CD14-positive monocyte (primary cell): Measurements from ENCODE around the gene SLIT3. TPM values are rescaled to one million over a fixed set of nuclear protein-coding genes. Genes with fewer than 3 reads are reported as not detected.

Source experiments
- DNase-seq, 3 donors: peaks; one replicate each; pipeline ENCODE4 v3.0.0-alpha.2; 2011 to 2022
- H2AFZ ChIP-seq: 2 replicates; pipeline ENCODE4 v1.6.0; 2012; ENCODE audit warnings: mild to moderate bottlenecking, low read depth, low read length, inconsistent platforms; ENCODE audit not compliant: insufficient read depth, poor library complexity, severe bottlenecking
- H3K27ac ChIP-seq, 2 donors: 1 replicate in 1 of 2; 2 replicates in 1 of 2; pipeline ENCODE4 v1.5.1; 2012 to 2013; ENCODE audit warnings: low read length in 2 of 2, control low read depth in 1 of 2, inconsistent platforms in 1 of 2, low read depth in 1 of 2, mild to moderate bottlenecking in 1 of 2
- H3K27me3 ChIP-seq, 2 donors: one replicate each; pipeline versions ENCODE4 v1.6.0 to v1.6.1; 2011 to 2013; ENCODE audit warnings: low read length in 2 of 2; ENCODE audit not compliant: control insufficient read depth in 2 of 2, insufficient read depth in 2 of 2
- H3K36me3 ChIP-seq, 2 donors: replicated peaks in 1 of 2; 1 replicate in 1 of 2; 2 replicates in 1 of 2; pipeline versions ENCODE4 v1.5.1 to v1.6.1; 2012 to 2013; ENCODE audit warnings: low read length in 2 of 2, control low read depth in 1 of 2, inconsistent platforms in 1 of 2, mild to moderate bottlenecking in 1 of 2; ENCODE audit not compliant: insufficient read depth in 2 of 2, control insufficient read depth in 1 of 2
- H3K4me1 ChIP-seq, 2 donors: 1 replicate in 1 of 2; 2 replicates in 1 of 2; pipeline versions ENCODE4 v1.5.1 to v1.6.1; 2012 to 2013; ENCODE audit warnings: low read length in 2 of 2, control low read depth in 1 of 2, inconsistent platforms in 1 of 2, mild to moderate bottlenecking in 1 of 2, moderate library complexity in 1 of 2; ENCODE audit not compliant: insufficient read depth in 2 of 2, control insufficient read depth in 1 of 2
- H3K4me2 ChIP-seq: replicated peaks from 2 replicates; pipeline ENCODE3; 2012; ENCODE audit warnings: low read length, moderate library complexity, mild to moderate bottlenecking; ENCODE audit not compliant: poor library complexity, severe bottlenecking; ENCODE audit errors: extremely low read depth
- H3K4me3 ChIP-seq, 3 experiments: fragments of 200-600 bp in 1 of 3; sonication (generic) in 1 of 3; replicated peaks in 1 of 3; 1 replicate in 2 of 3; 2 replicates in 1 of 3; pipeline ENCODE4 v1.5.1; 2011 to 2013; ENCODE audit warnings: low read length in 3 of 3, mild to moderate bottlenecking in 3 of 3, control low read depth in 2 of 3, low read depth in 2 of 3, inconsistent platforms in 1 of 3, moderate library complexity in 1 of 3
- H3K79me2 ChIP-seq: 2 replicates; pipeline ENCODE4 v1.6.0; 2012; ENCODE audit warnings: mild to moderate bottlenecking, control low read depth, inconsistent platforms, low read length, moderate library complexity; ENCODE audit not compliant: insufficient read depth
- H3K9ac ChIP-seq: 2 replicates; pipeline ENCODE4 v1.6.0; 2017; ENCODE audit warnings: low read length, mild to moderate bottlenecking; ENCODE audit not compliant: insufficient read depth, poor library complexity, severe bottlenecking
- H3K9me3 ChIP-seq, 2 donors: replicated peaks in 1 of 2; 1 replicate in 1 of 2; 2 replicates in 1 of 2; pipeline versions ENCODE4 v1.5.1 to v1.6.1; 2012 to 2013; ENCODE audit warnings: low read length in 2 of 2, control low read depth in 1 of 2; ENCODE audit not compliant: control insufficient read depth in 1 of 2, insufficient read depth in 1 of 2
- H4K20me1 ChIP-seq: 2 replicates; pipeline ENCODE4 v1.6.0; 2012; ENCODE audit warnings: mild to moderate bottlenecking, low read length, control low read depth, moderate library complexity; ENCODE audit not compliant: insufficient read depth
- H3K27ac Mint-ChIP-seq, 7 donors: one replicate each; pipeline ENCODE4 v1.8.0; 2020; ENCODE audit warnings: mild to moderate bottlenecking in 7 of 7, mixed read lengths in 7 of 7, moderate library complexity in 6 of 7, inconsistent platforms in 2 of 7
- H3K27me3 Mint-ChIP-seq, 3 donors: one replicate each; pipeline ENCODE4 v1.8.0; 2021 to 2022; ENCODE audit warnings: low read depth in 3 of 3, mild to moderate bottlenecking in 3 of 3, mixed read lengths in 3 of 3, moderate library complexity in 3 of 3, inconsistent platforms in 1 of 3
- H3K36me3 Mint-ChIP-seq, 2 donors: one replicate each; pipeline ENCODE4 v1.8.0; 2020; ENCODE audit warnings: mixed read lengths in 2 of 2, inconsistent platforms in 1 of 2, mild to moderate bottlenecking in 1 of 2
- H3K4me1 Mint-ChIP-seq: one replicate; pipeline ENCODE4 v1.8.0; 2020; ENCODE audit warnings: mild to moderate bottlenecking, mixed read lengths
- H3K4me3 Mint-ChIP-seq, 2 donors: one replicate each; pipeline ENCODE4 v1.8.0; 2020; ENCODE audit warnings: mild to moderate bottlenecking in 2 of 2, mixed read lengths in 2 of 2, moderate library complexity in 1 of 2
- H3K9me3 Mint-ChIP-seq, 7 donors: one replicate each; pipeline ENCODE4 v1.8.0; 2020 to 2022; ENCODE audit warnings: mixed read lengths in 7 of 7, mild to moderate bottlenecking in 6 of 7, moderate library complexity in 6 of 7, inconsistent platforms in 2 of 7
- intact Hi-C, 2 donors: fragments of 100-400 bp; cut with micrococcal nuclease; formaldehyde crosslinking; loops; one replicate each; pipeline versions ENCODE4 v1.15.0 to v1.15.1; 2023
- polyA plus RNA-seq, 3 donors: library from polyadenylated mRNA; depleted of rRNA in 1 of 3; unstranded in 2 of 3; stranded (reverse) in 1 of 3; fragments of 300-500 nt in 2 of 3; fragments of >200 nt in 1 of 3; fragmentation: Illumina TruSeq in 2 of 3; gene quantifications; 1 replicate in 2 of 3; 2 replicates in 1 of 3; pipeline ENCODE4 v1.2.3, GENCODE V29; 2012 to 2021
- TF ChIP-seq, protein P1 (sequence below): fragments of 200-600 bp; IDR thresholded peaks from one replicate; pipeline ENCODE4 v1.8.0; 2022; ENCODE audit warnings: antibody characterized with exemption, mild to moderate bottlenecking

The SLIT3 gene
- polyA plus RNA-seq, 3 donors = not detected

DNA sequence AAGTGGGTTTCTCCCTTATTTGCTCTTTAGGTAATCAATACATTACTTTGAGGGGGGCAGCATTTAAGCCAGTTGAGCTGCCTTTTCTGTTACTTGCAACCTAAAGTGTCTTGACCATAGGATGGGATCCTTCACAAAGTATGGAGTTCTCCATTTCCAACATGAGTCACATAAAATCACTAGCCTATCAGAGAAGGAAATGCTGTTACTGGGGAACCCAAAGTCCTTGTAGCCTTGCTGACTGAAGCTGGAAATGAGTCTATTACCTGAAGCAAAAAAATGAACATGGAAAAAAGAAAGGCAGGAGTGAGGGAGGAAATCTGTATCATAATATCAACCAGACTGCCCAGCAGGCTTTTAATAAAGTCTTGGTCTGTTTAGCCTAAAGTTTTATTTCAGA, 42.8 kb upstream of the SLIT3 start:
- Histone ChIP-seq H3K36me3 (no peaks in the 10 kb centered on the region), H3K4me2 (no peak overlapping the region), H3K27me3 (no peaks in the 10 kb centered on the region), H3K4me1 (peaks cover 3 to 7% of the 10 kb centered on the region in 2 donors), H3K27ac (no peak overlapping the region), H2AFZ (no peak overlapping the region), H3K9me3 (no peaks in the 10 kb centered on the region), H3K9ac (no peak overlapping the region), H3K4me3 (no peak overlapping the region), H4K20me1 (no peaks in the 10 kb centered on the region), H3K79me2 (no peaks in the 10 kb centered on the region)
- Mint-ChIP-seq H3K4me1 (peaks cover 7% of the 10 kb centered on the region), H3K27me3 (peaks cover 0 to 3% (median 2%) of the 10 kb centered on the region in 3 donors), H3K9me3 (peaks cover 0 to 3% (median 0%) of the 10 kb centered on the region in 7 donors), H3K36me3 (no peaks in the 10 kb centered on the region), H3K27ac (no peak overlapping the region), H3K4me3 (no peak overlapping the region)
- DNase-seq = no peak
- TF ChIP-seq, protein P1, sequence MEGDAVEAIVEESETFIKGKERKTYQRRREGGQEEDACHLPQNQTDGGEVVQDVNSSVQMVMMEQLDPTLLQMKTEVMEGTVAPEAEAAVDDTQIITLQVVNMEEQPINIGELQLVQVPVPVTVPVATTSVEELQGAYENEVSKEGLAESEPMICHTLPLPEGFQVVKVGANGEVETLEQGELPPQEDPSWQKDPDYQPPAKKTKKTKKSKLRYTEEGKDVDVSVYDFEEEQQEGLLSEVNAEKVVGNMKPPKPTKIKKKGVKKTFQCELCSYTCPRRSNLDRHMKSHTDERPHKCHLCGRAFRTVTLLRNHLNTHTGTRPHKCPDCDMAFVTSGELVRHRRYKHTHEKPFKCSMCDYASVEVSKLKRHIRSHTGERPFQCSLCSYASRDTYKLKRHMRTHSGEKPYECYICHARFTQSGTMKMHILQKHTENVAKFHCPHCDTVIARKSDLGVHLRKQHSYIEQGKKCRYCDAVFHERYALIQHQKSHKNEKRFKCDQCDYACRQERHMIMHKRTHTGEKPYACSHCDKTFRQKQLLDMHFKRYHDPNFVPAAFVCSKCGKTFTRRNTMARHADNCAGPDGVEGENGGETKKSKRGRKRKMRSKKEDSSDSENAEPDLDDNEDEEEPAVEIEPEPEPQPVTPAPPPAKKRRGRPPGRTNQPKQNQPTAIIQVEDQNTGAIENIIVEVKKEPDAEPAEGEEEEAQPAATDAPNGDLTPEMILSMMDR = no peak
- intact Hi-C loops = no loop called here

DNA sequence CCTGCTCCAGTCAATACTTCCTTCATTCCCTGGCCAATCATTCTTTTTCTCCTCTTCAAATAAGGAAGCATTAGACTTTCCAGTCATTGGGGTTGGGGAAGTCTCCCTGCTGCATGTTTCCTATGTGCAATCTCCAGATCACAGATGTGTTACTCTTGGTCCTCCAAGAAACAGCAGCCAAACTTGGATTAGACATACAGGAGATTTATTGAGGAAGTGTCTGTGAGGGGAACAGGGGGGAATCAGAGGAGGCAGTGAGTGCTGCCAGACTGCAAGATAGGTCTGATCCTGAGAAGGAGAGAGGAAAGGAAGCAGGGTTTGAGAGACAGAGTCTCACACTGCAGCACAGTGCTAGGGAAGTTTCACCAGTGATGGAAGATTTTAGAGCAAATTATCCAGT, 40.6 kb upstream of the SLIT3 start:
- no peak for DNase-seq
- Histone ChIP-seq H3K9ac (no peak overlapping the region), H3K27me3 (no peaks in the 10 kb centered on the region), H3K27ac (no peak overlapping the region), H4K20me1 (no peaks in the 10 kb centered on the region), H3K79me2 (no peaks in the 10 kb centered on the region), H3K4me3 (no peak overlapping the region), H3K36me3 (no peaks in the 10 kb centered on the region), H3K4me1 (no peaks in the 10 kb centered on the region), H3K4me2 (no peak overlapping the region), H2AFZ (no peak overlapping the region), H3K9me3 (no peaks in the 10 kb centered on the region)
- Mint-ChIP-seq H3K4me3 (no peak overlapping the region), H3K27ac (no peak overlapping the region), H3K27me3 (peaks cover 0 to 3% (median 2%) of the 10 kb centered on the region in 3 donors), H3K9me3 (peaks cover 0 to 3% (median 0%) of the 10 kb centered on the region in 7 donors), H3K36me3 (no peaks in the 10 kb centered on the region), H3K4me1 (no peaks in the 10 kb centered on the region)
- intact Hi-C loops = no loop called here
- TF ChIP-seq, protein P1 = no peak
